PFSK-1 (cell line): Measurements from ENCODE around the gene ABCE1.

Experiments used
- FOXP2 ChIP-seq: optimal IDR thresholded peaks from 2 replicates; pipeline ENCODE3; 2011; ENCODE audit warnings: borderline replicate concordance, control low read depth, inconsistent platforms; ENCODE audit not compliant: insufficient read depth; ENCODE audit errors: extremely low read length, extremely low read depth
- POLR2AphosphoS5 ChIP-seq: IDR thresholded peaks from 2 replicates; pipeline ENCODE4 v1.6.1; 2012; ENCODE audit warnings: low read depth, mild to moderate bottlenecking, control low read depth, low read length, moderate library complexity
- REST ChIP-seq, 2 experiments: IDR thresholded peaks; 2 replicates each; pipeline versions ENCODE4 v1.6.1 to v1.8.0; 2011 to 2012; ENCODE audit warnings: low read depth in 2 of 2, low read length in 2 of 2, control low read depth in 1 of 2, inconsistent platforms in 1 of 2, mild to moderate bottlenecking in 1 of 2, moderate library complexity in 1 of 2; ENCODE audit not compliant: insufficient read depth in 1 of 2
- SIN3A ChIP-seq: IDR thresholded peaks from 2 replicates; pipeline ENCODE4 v1.6.1; 2012; ENCODE audit warnings: mild to moderate bottlenecking, low read length, moderate library complexity, borderline replicate concordance; ENCODE audit not compliant: insufficient read depth
- TAF1 ChIP-seq: IDR thresholded peaks from 2 replicates; pipeline ENCODE4 v1.6.1; 2012; ENCODE audit warnings: low read length, control low read depth, borderline replicate concordance; ENCODE audit not compliant: insufficient read depth

The ABCE1 gene

GRCh38 chr4:145056325-145057130 lies 41.6 kb upstream of the ABCE1 start:
- no peak for TF ChIP-seq REST (IDR thresholded peaks at IDR 0.05; ENCODE audit: insufficient read depth in 1 of 2, low read depth in 2 of 2, low read length in 2 of 2)
- no peak for TF ChIP-seq FOXP2
- no peak for TF ChIP-seq TAF1
- no peak for TF ChIP-seq POLR2AphosphoS5
- TF ChIP-seq SIN3A = no peak

GRCh38 chr4:145058256-145058655 lies 39.9 kb upstream of the ABCE1 start:
- TF ChIP-seq REST (IDR thresholded peaks at IDR 0.05; ENCODE audit: insufficient read depth in 1 of 2, low read depth in 2 of 2, low read length in 2 of 2) = no peak
- no peak for TF ChIP-seq FOXP2
- no peak for TF ChIP-seq POLR2AphosphoS5
- TF ChIP-seq TAF1 = no peak
- no peak for TF ChIP-seq SIN3A

GRCh38 chr4:145061318-145061920 lies 36.7 kb upstream of the ABCE1 start:
- TF ChIP-seq REST (IDR thresholded peaks at IDR 0.05; ENCODE audit: insufficient read depth in 1 of 2, low read depth in 2 of 2, low read length in 2 of 2) (no peak), FOXP2 (no peak), TAF1 (no peak), SIN3A (no peak), POLR2AphosphoS5 (no peak)

- no peak for TF ChIP-seq SIN3A
- no peak for TF ChIP-seq TAF1
- TF ChIP-seq FOXP2 = no peak
- no peak for TF ChIP-seq REST (IDR thresholded peaks at IDR 0.05; ENCODE audit: insufficient read depth in 1 of 2, low read depth in 2 of 2, low read length in 2 of 2)
- no peak for TF ChIP-seq POLR2AphosphoS5
Measured at GRCh38 chr4:145066063-145066501, 32.0 kb upstream of the ABCE1 start.
